ENCODE results near the gene PASD1. TPM values are rescaled to one million over a fixed set of nuclear protein-coding genes. Genes with fewer than 3 reads are reported as not detected.

The PASD1 gene
- total RNA-seq, 1 donor from 2014 or later = not detected

DNA sequence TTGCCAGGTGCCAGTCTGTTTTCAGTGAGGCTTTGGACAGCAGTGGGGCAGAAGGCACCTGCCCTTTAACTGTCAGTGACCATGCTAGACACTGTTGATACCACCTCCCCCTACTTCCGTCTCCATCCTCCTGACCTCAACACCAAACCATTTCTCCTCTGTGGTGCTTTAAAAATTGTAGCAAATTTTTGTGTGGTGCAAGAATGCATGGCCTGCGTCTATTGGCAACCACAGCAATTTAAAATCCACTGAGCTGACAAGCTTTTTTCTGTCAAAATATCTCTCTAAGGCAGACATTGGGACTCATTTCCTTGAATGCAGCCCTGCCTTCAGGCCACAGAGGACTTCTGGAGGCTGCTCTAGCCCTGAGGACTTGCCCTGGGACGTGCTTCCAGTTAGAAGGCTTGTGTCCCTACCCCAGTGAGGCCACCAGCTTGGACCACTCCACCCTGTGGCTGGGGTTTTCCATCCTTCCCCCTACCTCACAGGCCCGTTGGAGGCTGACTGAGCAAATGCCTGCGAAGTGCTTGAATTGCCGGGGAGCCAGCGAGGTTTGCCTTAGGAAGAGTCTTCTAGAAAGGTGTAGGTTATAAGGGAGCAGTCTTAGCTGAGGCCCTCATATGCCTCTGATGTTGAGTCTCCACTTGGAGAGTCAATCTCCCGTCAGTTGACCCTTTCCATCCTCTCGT is 138.7 kb downstream of the PASD1 start:
- DNase-seq (ENCODE audit: low read depth, low spot score) = no peak
- H3K9me3 Mint-ChIP-seq = peaks cover 3% of the 10 kb centered on the region
- TF ChIP-seq, protein P1, sequence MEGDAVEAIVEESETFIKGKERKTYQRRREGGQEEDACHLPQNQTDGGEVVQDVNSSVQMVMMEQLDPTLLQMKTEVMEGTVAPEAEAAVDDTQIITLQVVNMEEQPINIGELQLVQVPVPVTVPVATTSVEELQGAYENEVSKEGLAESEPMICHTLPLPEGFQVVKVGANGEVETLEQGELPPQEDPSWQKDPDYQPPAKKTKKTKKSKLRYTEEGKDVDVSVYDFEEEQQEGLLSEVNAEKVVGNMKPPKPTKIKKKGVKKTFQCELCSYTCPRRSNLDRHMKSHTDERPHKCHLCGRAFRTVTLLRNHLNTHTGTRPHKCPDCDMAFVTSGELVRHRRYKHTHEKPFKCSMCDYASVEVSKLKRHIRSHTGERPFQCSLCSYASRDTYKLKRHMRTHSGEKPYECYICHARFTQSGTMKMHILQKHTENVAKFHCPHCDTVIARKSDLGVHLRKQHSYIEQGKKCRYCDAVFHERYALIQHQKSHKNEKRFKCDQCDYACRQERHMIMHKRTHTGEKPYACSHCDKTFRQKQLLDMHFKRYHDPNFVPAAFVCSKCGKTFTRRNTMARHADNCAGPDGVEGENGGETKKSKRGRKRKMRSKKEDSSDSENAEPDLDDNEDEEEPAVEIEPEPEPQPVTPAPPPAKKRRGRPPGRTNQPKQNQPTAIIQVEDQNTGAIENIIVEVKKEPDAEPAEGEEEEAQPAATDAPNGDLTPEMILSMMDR (conservative IDR thresholded peaks at IDR 0.05) = no peak
- H3K27me3 Mint-ChIP-seq (ENCODE audit: low read depth) = peaks cover 4% of the 10 kb centered on the region
- no peak overlapping the region for H3K27ac Mint-ChIP-seq (ENCODE audit: unreplicated experiment)
- no peak overlapping the region for H3K4me3 Mint-ChIP-seq
- no peaks in the 10 kb centered on the region for H3K36me3 Mint-ChIP-seq (ENCODE audit: low read depth)
- H3K4me1 Mint-ChIP-seq = peaks cover 16% of the 10 kb centered on the region

- no peaks in the 10 kb centered on the region for H3K27me3 Mint-ChIP-seq (ENCODE audit: low read depth)
- H3K9me3 Mint-ChIP-seq = no peaks in the 10 kb centered on the region
- H3K36me3 Mint-ChIP-seq (ENCODE audit: low read depth) = no peaks in the 10 kb centered on the region
- peaks cover 12% of the 10 kb centered on the region for H3K4me1 Mint-ChIP-seq
- no peak overlapping the region for H3K4me3 Mint-ChIP-seq
- no peak for DNase-seq (ENCODE audit: low read depth, low spot score)
- TF ChIP-seq, protein P1 (conservative IDR thresholded peaks at IDR 0.05) = no peak
- no peak overlapping the region for H3K27ac Mint-ChIP-seq (ENCODE audit: unreplicated experiment)
Observed at GRCh38 chrX:151702741-151703340, 139.4 kb downstream of the PASD1 start.

GRCh38 chrX:151703487-151703886 is 140.0 kb downstream of the PASD1 start:
- Mint-ChIP-seq H3K9me3 (no peaks in the 10 kb centered on the region), H3K27me3 (ENCODE audit: low read depth) (no peaks in the 10 kb centered on the region), H3K4me3 (no peak overlapping the region), H3K36me3 (ENCODE audit: low read depth) (no peaks in the 10 kb centered on the region), H3K27ac (ENCODE audit: unreplicated experiment) (no peak overlapping the region), H3K4me1 (peaks cover 10% of the 10 kb centered on the region)
- no peak for DNase-seq (ENCODE audit: low read depth, low spot score)
- TF ChIP-seq, protein P1 (conservative IDR thresholded peaks at IDR 0.05) = no peak

DNA sequence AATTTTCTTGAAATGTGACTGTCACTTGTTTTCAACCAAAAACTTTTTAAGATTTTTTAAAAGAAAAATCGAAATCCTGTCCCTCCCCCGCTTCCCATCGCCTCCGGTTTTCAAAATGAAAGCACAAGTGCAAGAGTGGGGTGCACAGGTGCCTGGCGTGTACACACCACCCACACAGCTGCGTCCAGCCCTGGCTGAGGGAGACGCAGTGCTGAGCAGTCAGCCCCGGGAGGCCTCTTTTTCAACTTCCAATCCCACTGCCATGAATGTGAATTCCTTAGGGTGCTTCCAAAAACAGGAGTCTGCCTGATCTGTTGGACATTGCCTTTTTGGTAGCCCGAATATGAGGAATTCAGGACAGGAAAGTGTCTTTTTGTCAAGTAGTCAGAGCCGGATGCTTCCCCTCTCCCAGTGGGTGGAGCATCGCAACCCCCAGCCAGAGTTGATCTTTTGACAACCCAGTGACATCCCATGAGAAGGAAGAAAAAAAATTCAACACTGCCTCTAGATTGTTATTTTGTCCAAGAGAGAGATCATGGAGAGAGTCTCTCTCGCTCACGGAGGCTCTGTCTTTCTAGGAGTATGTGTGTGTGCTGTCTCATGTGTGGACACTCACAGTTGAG is 140.7 kb downstream of the PASD1 start:
- Mint-ChIP-seq H3K36me3 (ENCODE audit: low read depth) (no peaks in the 10 kb centered on the region), H3K27me3 (ENCODE audit: low read depth) (no peaks in the 10 kb centered on the region), H3K4me3 (no peak overlapping the region), H3K9me3 (no peaks in the 10 kb centered on the region), H3K27ac (ENCODE audit: unreplicated experiment) (no peak overlapping the region), H3K4me1 (peaks cover 10% of the 10 kb centered on the region)
- TF ChIP-seq, protein P1 (conservative IDR thresholded peaks at IDR 0.05) = no peak
- DNase-seq (ENCODE audit: low read depth, low spot score) = no peak

GRCh38 chrX:151708821-151709220 is 145.3 kb downstream of the PASD1 start:
- H3K4me1 Mint-ChIP-seq = peaks cover 5% of the 10 kb centered on the region
- H3K27me3 Mint-ChIP-seq (ENCODE audit: low read depth) = peaks cover 7% of the 10 kb centered on the region
- no peaks in the 10 kb centered on the region for H3K36me3 Mint-ChIP-seq (ENCODE audit: low read depth)
- H3K4me3 Mint-ChIP-seq = no peak overlapping the region
- no peak overlapping the region for H3K27ac Mint-ChIP-seq (ENCODE audit: unreplicated experiment)
- TF ChIP-seq, protein P1 (conservative IDR thresholded peaks at IDR 0.05) = no peak
- H3K9me3 Mint-ChIP-seq = no peaks in the 10 kb centered on the region
- DNase-seq (ENCODE audit: low read depth, low spot score) = no peak

Data from neural crest cell (in vitro differentiated cells).